Naive thymus-derived CD4-positive, alpha-beta T cell (primary cell): ENCODE measurements around the gene TBC1D5. TPM values are rescaled to one million over a fixed set of nuclear protein-coding genes. Genes with fewer than 3 reads are reported as not detected.

Experiments used
- ATAC-seq: fragments of 150-1000 bp; cut with Tn5 transposase; 2 replicates; pipeline ENCODE4 v1.10.0; 2021; ENCODE audit warnings: mild to moderate bottlenecking, moderate library complexity
- CTCF ChIA-PET: fragments of 350-600 bp; sonication (Branson Sonifier 250); formaldehyde crosslinking; loops from one replicate; lab custom pipeline; 2021; ENCODE audit warnings: antibody characterized with exemption; lab: Charles Lee
- POLR2A ChIA-PET: fragments of 350-600 bp; sonication (Branson Sonifier 250); formaldehyde crosslinking; loops from one replicate; lab custom pipeline; 2021; ENCODE audit warnings: antibody characterized with exemption, inconsistent platforms; lab: Charles Lee
- DNase-seq, 9 donors: peaks; one replicate each; pipeline versions ENCODE4 v3.0.0 to v3.0.0-alpha.2; 2020 to 2022; ENCODE audit warnings: mixed read lengths in 1 of 9
- H3K27ac ChIP-seq: one replicate; pipeline ENCODE4 v1.7.0; 2013; ENCODE audit warnings: mild to moderate bottlenecking, low read depth, low read length, moderate library complexity
- H3K27me3 ChIP-seq, 2 donors: one replicate each; pipeline ENCODE4 v1.7.0; 2013; ENCODE audit warnings: low read length in 2 of 2, mild to moderate bottlenecking in 2 of 2, moderate library complexity in 2 of 2; ENCODE audit not compliant: control insufficient read depth in 2 of 2, insufficient read depth in 2 of 2
- H3K36me3 ChIP-seq, 3 experiments: 1 replicate in 2 of 3; 2 replicates in 1 of 3; pipeline ENCODE4 v1.7.0; 2013; ENCODE audit warnings: low read length in 3 of 3, mild to moderate bottlenecking in 3 of 3, moderate library complexity in 1 of 3; ENCODE audit not compliant: insufficient read depth in 3 of 3, control insufficient read depth in 2 of 3
- H3K4me1 ChIP-seq, 2 donors: one replicate each; pipeline ENCODE4 v1.7.0; 2013; ENCODE audit warnings: low read length in 2 of 2, mild to moderate bottlenecking in 2 of 2, moderate library complexity in 1 of 2; ENCODE audit not compliant: control insufficient read depth in 2 of 2, insufficient read depth in 2 of 2
- H3K4me3 ChIP-seq: 2 replicates; pipeline ENCODE4 v1.7.0; 2013; ENCODE audit warnings: mild to moderate bottlenecking, low read length
- H3K9me3 ChIP-seq, 3 experiments: 1 replicate in 2 of 3; 2 replicates in 1 of 3; pipeline ENCODE4 v1.7.0; 2013; ENCODE audit warnings: low read length in 3 of 3; ENCODE audit not compliant: control insufficient read depth in 2 of 3
- H3K27ac Mint-ChIP-seq, 9 donors: one replicate each; pipeline ENCODE4 v1.8.0; 2020 to 2022; ENCODE audit warnings: mixed read lengths in 9 of 9, mild to moderate bottlenecking in 8 of 9, moderate library complexity in 5 of 9, inconsistent platforms in 2 of 9
- H3K27me3 Mint-ChIP-seq, 5 donors: one replicate each; pipeline ENCODE4 v1.8.0; 2021 to 2022; ENCODE audit warnings: mixed read lengths in 5 of 5, mild to moderate bottlenecking in 1 of 5
- H3K36me3 Mint-ChIP-seq, 5 donors: one replicate each; pipeline ENCODE4 v1.8.0; 2020 to 2022; ENCODE audit warnings: mixed read lengths in 5 of 5, mild to moderate bottlenecking in 3 of 5, inconsistent platforms in 1 of 5
- H3K4me1 Mint-ChIP-seq, 7 donors: one replicate each; pipeline ENCODE4 v1.8.0; 2020 to 2022; ENCODE audit warnings: mixed read lengths in 7 of 7, mild to moderate bottlenecking in 3 of 7, inconsistent platforms in 1 of 7
- H3K4me3 Mint-ChIP-seq, 10 donors: one replicate each; pipeline ENCODE4 v1.8.0; 2020 to 2022; ENCODE audit warnings: mild to moderate bottlenecking in 10 of 10, mixed read lengths in 10 of 10, moderate library complexity in 6 of 10, inconsistent platforms in 2 of 10
- H3K9me3 Mint-ChIP-seq, 11 donors: one replicate each; pipeline ENCODE4 v1.8.0; 2020 to 2022; ENCODE audit warnings: mixed read lengths in 11 of 11, mild to moderate bottlenecking in 4 of 11, inconsistent platforms in 1 of 11, moderate library complexity in 1 of 11
- intact Hi-C, 2 donors: fragments of 100-400 bp; cut with micrococcal nuclease; formaldehyde crosslinking; loops; one replicate each; pipeline ENCODE4 v1.15.1; 2023
- polyA plus RNA-seq, 2 donors: library from polyadenylated mRNA; unstranded; fragments of 300-500 nt; fragmentation: Illumina TruSeq; gene quantifications; one replicate each; pipeline ENCODE4 v1.2.3, GENCODE V29; 2021
- total RNA-seq, 6 experiments: library from RNA in 5 of 6; stranded (reverse) in 5 of 6; gene quantifications; 1 replicate in 5 of 6; 2 replicates in 1 of 6; pipeline ENCODE4 v1.2.3 and lab custom pipeline; 2021 to 2026

TBC1D5 gene
- total and polyA plus RNA-seq, 7 experiments from 2014 or later = 30.5 to 54.0 (median 37.4) TPM

GRCh38 chr3:17431484-17432045 lies 310.9 kb downstream of the TBC1D5 start:
- no peak for ATAC-seq
- no peaks in the 10 kb centered on the region for H3K4me1 ChIP-seq
- Mint-ChIP-seq H3K4me3 (no peak overlapping the region), H3K27me3 (no peaks in the 10 kb centered on the region), H3K4me1 (peaks cover 0 to 3% (median 0%) of the 10 kb centered on the region in 7 donors), H3K27ac (no peak overlapping the region), H3K9me3 (peaks cover 0 to 2% (median 0%) of the 10 kb centered on the region in 11 donors), H3K36me3 (peaks cover 0 to 17% (median 12%) of the 10 kb centered on the region in 5 donors)
- H3K36me3 ChIP-seq = no peaks in the 10 kb centered on the region
- no peak overlapping the region for H3K4me3 ChIP-seq
- ChIA-PET CTCF (interaction anchor here (1.0 to 1.5 kb wide), 2 partner anchors 410 to 1557 kb away, joined by 4 to 5 read pairs; no protein-coding TSS in a partner anchor), POLR2A (no interaction called here)
- H3K9me3 ChIP-seq = no peaks in the 10 kb centered on the region
- no peak for DNase-seq
- intact Hi-C loops = loop anchor here (1.0 to 2.0 kb wide), 2 partner anchors 410 to 1557 kb away; no protein-coding TSS in a partner anchor
- H3K27ac ChIP-seq = no peak overlapping the region
- H3K27me3 ChIP-seq = no peaks in the 10 kb centered on the region

DNA sequence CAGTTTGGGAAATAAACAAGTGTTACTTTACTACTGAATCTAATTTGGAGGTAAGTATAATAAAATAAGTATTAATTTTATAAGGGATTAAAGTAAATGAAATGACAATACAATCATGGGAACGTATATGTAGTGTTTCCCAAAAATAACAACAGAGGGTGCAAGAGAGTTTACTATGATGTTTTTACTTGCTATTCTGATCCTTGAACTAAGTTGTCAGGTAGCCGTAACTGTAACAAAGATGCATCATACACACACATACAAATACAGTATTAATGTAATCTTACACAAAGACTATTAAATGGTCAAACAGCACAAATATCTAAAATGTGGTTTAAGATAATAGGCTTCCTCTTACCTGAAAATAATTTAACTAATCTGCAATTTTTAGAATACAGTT lies 311.4 kb downstream of the TBC1D5 start:
- Mint-ChIP-seq H3K27me3 (no peaks in the 10 kb centered on the region), H3K4me3 (no peak overlapping the region), H3K36me3 (peaks cover 0 to 17% (median 12%) of the 10 kb centered on the region in 5 donors), H3K4me1 (peaks cover 0 to 3% (median 0%) of the 10 kb centered on the region in 7 donors), H3K9me3 (peaks cover 0 to 2% (median 0%) of the 10 kb centered on the region in 11 donors), H3K27ac (no peak overlapping the region)
- Histone ChIP-seq H3K27ac (no peak overlapping the region), H3K9me3 (no peaks in the 10 kb centered on the region), H3K4me1 (no peaks in the 10 kb centered on the region), H3K27me3 (no peaks in the 10 kb centered on the region), H3K36me3 (no peaks in the 10 kb centered on the region), H3K4me3 (no peak overlapping the region)
- ATAC-seq (no peak), DNase-seq (peak in 3 of 9 donors; percentile 3 to 12 (median 7))
- ChIA-PET POLR2A (no interaction called here), CTCF (interaction anchor here (1.0 to 1.5 kb wide), 2 partner anchors 411 to 1558 kb away, joined by 4 to 5 read pairs; no protein-coding TSS in a partner anchor)
- intact Hi-C loops = loop anchor here (1.0 to 2.0 kb wide), 2 partner anchors 410 to 1558 kb away; no protein-coding TSS in a partner anchor

- peaks cover 0 to 3% (median 0%) of the 10 kb centered on the region in 7 donors for H3K4me1 Mint-ChIP-seq
These were observed 311.8 kb downstream of the TBC1D5 start for GRCh38 chr3:17430582-17430981.

DNA sequence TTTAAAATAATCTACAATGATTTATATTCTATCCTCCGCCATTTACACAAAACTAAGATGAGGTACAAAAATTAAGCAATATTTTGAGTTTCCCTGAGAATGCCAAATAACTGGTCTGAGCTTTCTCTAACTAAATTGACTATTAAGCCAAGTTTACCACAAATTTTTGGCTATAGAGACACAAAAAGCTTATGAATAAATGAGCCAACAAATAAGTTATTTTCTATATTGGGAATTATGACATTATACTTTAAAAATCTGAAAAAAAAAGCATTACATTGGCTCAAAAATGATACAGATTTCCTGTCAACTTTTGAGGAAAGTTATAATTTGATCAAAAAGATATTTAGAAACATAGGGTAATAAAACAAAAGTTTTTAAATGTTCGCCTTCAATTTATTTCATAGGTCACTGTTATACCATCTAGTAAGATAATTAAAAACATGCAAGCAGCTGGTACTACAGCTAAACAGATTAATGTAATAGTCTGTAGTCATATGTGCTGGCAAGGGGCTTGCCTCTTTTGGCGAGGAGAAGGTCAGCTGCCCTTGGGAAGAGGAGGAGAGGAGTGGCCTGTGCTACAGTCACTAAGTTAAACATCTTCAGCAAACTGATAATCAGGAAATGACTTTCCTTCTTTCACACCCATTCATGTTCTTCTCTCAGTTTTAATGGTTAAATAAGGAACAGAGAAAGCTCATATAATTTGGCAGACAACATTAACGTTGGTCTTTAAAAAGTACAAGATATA lies 318.5 kb downstream of the TBC1D5 start:
- H3K27ac ChIP-seq = no peak overlapping the region
- DNase-seq (no peak), ATAC-seq (no peak)
- no peaks in the 10 kb centered on the region for H3K9me3 ChIP-seq
- H3K4me1 Mint-ChIP-seq = peaks cover 0 to 2% (median 0%) of the 10 kb centered on the region in 7 donors
- no peak overlapping the region for H3K4me3 ChIP-seq
- no peak overlapping the region for H3K4me3 Mint-ChIP-seq
- H3K9me3 Mint-ChIP-seq = peaks cover 0 to 2% (median 0%) of the 10 kb centered on the region in 11 donors
- POLR2A ChIA-PET = no interaction called here
- CTCF ChIA-PET = no interaction called here
- H3K36me3 ChIP-seq = no peaks in the 10 kb centered on the region
- no peak overlapping the region for H3K27ac Mint-ChIP-seq
- intact Hi-C loops = no loop called here
- no peaks in the 10 kb centered on the region for H3K27me3 ChIP-seq
- peaks cover 0 to 11% (median 4%) of the 10 kb centered on the region in 5 donors for H3K36me3 Mint-ChIP-seq
- no peaks in the 10 kb centered on the region for H3K27me3 Mint-ChIP-seq
- no peaks in the 10 kb centered on the region for H3K4me1 ChIP-seq

More at GRCh38 chr3:17430582-17430981, 311.8 kb downstream of the TBC1D5 start:
- no peak overlapping the region for H3K27ac ChIP-seq
- H3K4me3 ChIP-seq = no peak overlapping the region
- Mint-ChIP-seq H3K27ac (no peak overlapping the region), H3K9me3 (peaks cover 0 to 2% (median 0%) of the 10 kb centered on the region in 11 donors), H3K4me3 (no peak overlapping the region), H3K27me3 (no peaks in the 10 kb centered on the region), H3K36me3 (peaks cover 0 to 13% (median 8%) of the 10 kb centered on the region in 5 donors)
- CTCF ChIA-PET = interaction anchor here (1.5 kb wide), 1 partner anchor 411 kb away, joined by 5 read pairs; no protein-coding TSS in a partner anchor
- no peaks in the 10 kb centered on the region for H3K27me3 ChIP-seq
- DNase-seq (no peak), ATAC-seq (no peak)
- intact Hi-C loops = loop anchor here (2.0 kb wide), 1 partner anchor 1558 kb away; no protein-coding TSS in a partner anchor
- POLR2A ChIA-PET = no interaction called here
- H3K36me3 ChIP-seq = no peaks in the 10 kb centered on the region
- H3K4me1 ChIP-seq = no peaks in the 10 kb centered on the region
- no peaks in the 10 kb centered on the region for H3K9me3 ChIP-seq

DNA sequence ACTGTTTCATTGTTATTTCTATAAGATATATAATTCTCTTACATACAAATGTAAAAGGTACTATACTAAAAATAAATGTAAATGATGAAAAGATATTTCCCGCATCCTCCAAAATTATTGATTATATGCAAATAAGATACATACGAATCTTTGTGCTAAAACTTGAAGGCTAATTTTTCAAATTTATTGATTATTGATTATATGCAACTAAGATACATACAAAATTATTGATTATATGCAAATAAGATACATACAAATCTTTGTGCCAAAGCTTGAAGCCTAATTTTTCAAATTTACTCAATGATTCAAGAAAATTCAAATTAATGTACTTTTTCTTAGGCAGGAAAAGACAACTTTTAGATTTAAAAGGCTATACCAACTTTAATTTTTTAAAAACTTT lies 319.8 kb downstream of the TBC1D5 start:
- H3K27ac ChIP-seq = no peak overlapping the region
- H3K4me3 ChIP-seq = no peak overlapping the region
- Mint-ChIP-seq H3K4me1 (peaks cover 0 to 2% (median 0%) of the 10 kb centered on the region in 7 donors), H3K4me3 (no peak overlapping the region), H3K27ac (no peak overlapping the region), H3K36me3 (peaks cover 0 to 11% (median 4%) of the 10 kb centered on the region in 5 donors), H3K27me3 (no peaks in the 10 kb centered on the region), H3K9me3 (peaks cover 0 to 2% (median 0%) of the 10 kb centered on the region in 11 donors)
- no peaks in the 10 kb centered on the region for H3K36me3 ChIP-seq
- no peaks in the 10 kb centered on the region for H3K27me3 ChIP-seq
- no peak for ATAC-seq
- DNase-seq = no peak
- CTCF ChIA-PET = no interaction called here
- H3K4me1 ChIP-seq = no peaks in the 10 kb centered on the region
- intact Hi-C loops = no loop called here
- no peaks in the 10 kb centered on the region for H3K9me3 ChIP-seq
- POLR2A ChIA-PET = no interaction called here

DNA sequence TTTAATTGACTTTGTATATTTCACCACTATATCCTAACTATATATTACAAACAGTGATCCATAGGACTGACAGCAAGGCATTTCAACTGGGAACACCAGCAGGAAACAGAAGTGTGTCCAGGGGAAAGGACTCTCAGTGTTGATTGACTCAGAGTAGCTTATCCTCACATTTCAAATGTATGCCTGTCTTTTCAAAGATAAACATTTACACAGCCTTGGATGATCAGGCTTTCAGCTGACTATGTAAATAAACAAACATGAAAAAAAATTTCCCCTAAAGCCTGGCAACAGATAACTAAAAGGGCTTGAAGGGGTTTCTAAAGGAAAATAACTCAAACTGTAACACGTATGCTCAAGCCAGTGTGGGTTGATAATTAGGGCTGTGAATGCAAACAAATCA lies 321.8 kb downstream of the TBC1D5 start:
- ATAC-seq = no peak
- H3K9me3 Mint-ChIP-seq = peaks cover 0 to 2% (median 0%) of the 10 kb centered on the region in 11 donors
- POLR2A ChIA-PET = no interaction called here
- H3K4me1 ChIP-seq = no peaks in the 10 kb centered on the region
- peaks cover 0 to 18% (median 4%) of the 10 kb centered on the region in 5 donors for H3K36me3 Mint-ChIP-seq
- H3K9me3 ChIP-seq = no peaks in the 10 kb centered on the region
- CTCF ChIA-PET = no interaction called here
- no peaks in the 10 kb centered on the region for H3K36me3 ChIP-seq
- no peak overlapping the region for H3K4me3 ChIP-seq
- intact Hi-C loops = no loop called here
- no peak for DNase-seq
- H3K27ac ChIP-seq = no peak overlapping the region
- H3K4me1 Mint-ChIP-seq = peaks cover 0 to 2% (median 0%) of the 10 kb centered on the region in 7 donors
- H3K27me3 Mint-ChIP-seq = no peaks in the 10 kb centered on the region
- no peaks in the 10 kb centered on the region for H3K27me3 ChIP-seq
- no peak overlapping the region for H3K4me3 Mint-ChIP-seq
- no peak overlapping the region for H3K27ac Mint-ChIP-seq
